C4-2B (cell line): ENCODE data around the gene CEBPE.

Experiments used
- ZFX ChIP-seq: fragments of 450-650 bp; IDR thresholded peaks from 2 replicates; pipeline ENCODE4 v1.6.1; 2017
- TF ChIP-seq, protein P1 (sequence below): fragments of 450-650 bp; conservative IDR thresholded peaks from 2 replicates; pipeline ENCODE4 v1.5.1; 2017; ENCODE audit warnings: mild to moderate bottlenecking

GRCh38 chr14:23090254-23090636 is 28.8 kb downstream of the CEBPE start:
- TF ChIP-seq, protein P1, sequence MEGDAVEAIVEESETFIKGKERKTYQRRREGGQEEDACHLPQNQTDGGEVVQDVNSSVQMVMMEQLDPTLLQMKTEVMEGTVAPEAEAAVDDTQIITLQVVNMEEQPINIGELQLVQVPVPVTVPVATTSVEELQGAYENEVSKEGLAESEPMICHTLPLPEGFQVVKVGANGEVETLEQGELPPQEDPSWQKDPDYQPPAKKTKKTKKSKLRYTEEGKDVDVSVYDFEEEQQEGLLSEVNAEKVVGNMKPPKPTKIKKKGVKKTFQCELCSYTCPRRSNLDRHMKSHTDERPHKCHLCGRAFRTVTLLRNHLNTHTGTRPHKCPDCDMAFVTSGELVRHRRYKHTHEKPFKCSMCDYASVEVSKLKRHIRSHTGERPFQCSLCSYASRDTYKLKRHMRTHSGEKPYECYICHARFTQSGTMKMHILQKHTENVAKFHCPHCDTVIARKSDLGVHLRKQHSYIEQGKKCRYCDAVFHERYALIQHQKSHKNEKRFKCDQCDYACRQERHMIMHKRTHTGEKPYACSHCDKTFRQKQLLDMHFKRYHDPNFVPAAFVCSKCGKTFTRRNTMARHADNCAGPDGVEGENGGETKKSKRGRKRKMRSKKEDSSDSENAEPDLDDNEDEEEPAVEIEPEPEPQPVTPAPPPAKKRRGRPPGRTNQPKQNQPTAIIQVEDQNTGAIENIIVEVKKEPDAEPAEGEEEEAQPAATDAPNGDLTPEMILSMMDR: no peak
- no peak for TF ChIP-seq ZFX
